NCI-H2196 treated with DMSO at 0.1 percent for 48 hours (cell line): ENCODE data around the gene SLX4.

Experiments used
- DNase-seq: peaks from one replicate; lab custom pipeline; 2025; ENCODE audit not compliant: unreplicated experiment; lab: John Stamatoyannopoulos, UW

The SLX4 gene

GRCh38 chr16:3561626-3562025 lies 49.8 kb downstream of the SLX4 start:
- no peak for DNase-seq

GRCh38 chr16:3554351-3554928 lies 57.0 kb downstream of the SLX4 start:
- no peak for DNase-seq

DNA sequence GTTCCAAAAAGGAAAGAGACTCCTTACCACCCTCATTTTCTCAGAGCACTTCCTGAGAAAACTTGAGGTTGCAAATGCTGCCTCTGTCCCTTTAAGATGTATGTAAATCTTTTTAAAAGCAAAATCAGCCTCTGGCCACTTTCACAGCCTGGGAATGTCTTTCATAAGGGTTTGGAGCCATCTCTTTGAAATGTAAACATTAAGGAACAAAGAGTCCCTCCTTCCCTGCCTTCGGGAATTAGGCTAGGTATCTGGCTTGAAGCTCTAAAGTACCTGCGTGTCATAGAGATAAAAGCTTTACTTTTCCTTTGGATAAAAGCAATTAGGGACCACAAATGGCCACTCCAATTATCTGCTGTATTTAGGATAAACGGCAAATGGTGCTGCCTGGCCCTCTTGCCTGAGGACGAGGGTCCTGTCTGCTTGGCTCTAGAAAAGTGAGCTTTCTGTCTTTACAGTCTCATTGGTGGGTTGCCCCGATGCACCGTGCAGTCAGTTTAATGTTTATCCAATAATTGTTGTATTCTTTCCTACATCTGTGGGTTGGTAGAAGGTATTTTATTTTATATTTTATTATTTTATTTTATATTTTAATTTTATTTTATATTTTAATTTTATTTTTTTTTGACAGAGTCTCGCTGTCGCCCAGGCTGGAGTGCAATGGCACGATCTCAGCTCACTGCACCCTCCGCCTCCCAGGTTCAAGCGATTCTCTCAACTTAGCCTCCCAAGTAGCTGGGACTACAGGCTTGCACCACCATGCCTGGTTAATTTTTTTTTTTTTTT lies 58.1 kb downstream of the SLX4 start:
- no peak for DNase-seq

GRCh38 chr16:3550851-3551847 lies 60.3 kb downstream of the SLX4 start:
- no peak for DNase-seq

GRCh38 chr16:3549906-3550305 lies 61.5 kb downstream of the SLX4 start:
- DNase-seq: no peak

DNA sequence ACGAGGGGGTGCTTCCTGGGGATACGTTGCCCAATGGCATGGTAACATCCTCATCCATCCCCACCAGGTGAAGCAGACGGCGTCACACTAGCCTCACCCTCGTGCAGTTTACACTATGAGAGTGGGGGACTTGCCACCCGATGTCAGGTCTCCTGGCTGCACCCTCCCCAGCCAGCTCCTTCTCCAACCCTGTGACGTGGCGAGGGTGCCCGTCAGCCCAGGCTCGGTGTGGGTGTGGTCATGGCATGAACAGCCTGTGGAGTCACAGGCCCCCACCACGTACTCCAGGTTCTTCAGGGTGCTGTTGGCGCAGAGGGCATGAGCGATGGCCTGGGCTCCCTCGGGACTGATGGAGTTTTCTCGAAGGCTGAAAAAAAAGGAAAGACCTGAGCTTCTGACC lies 62.5 kb downstream of the SLX4 start:
- DNase-seq: no peak

- DNase-seq: no peak
These were observed 63.0 kb downstream of the SLX4 start for GRCh38 chr16:3548445-3548844.

DNA sequence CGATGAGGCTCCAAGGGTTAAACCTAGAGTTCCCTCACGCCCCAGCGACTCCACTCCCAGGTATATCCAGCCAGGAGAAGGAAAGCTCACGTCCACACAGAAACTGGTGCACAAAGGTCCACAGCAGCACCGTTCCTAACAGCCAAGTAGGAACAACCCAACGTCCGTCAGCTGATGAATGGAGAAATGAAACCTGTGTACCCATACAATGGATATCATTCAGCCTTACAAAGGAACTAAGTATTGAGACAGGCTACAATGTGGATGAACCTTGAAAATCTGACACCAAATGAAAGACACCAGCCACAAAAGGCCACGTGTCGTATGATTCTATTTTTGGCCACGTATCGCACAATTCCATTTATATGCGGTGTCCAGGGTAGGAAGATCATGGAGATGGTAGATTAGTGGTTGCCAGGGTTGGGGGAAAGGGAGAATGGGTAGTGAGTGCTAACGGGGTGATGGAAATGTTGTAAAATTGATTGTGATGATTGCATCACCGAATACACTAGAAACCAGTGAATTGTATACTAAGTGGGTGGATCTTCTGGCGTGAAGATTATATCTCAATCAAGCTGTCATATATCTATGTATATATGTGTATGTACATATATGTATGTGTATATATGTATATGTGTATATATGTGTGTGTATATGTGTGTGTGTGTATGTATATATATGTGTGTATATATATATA lies 64.3 kb downstream of the SLX4 start:
- DNase-seq: no peak

DNA sequence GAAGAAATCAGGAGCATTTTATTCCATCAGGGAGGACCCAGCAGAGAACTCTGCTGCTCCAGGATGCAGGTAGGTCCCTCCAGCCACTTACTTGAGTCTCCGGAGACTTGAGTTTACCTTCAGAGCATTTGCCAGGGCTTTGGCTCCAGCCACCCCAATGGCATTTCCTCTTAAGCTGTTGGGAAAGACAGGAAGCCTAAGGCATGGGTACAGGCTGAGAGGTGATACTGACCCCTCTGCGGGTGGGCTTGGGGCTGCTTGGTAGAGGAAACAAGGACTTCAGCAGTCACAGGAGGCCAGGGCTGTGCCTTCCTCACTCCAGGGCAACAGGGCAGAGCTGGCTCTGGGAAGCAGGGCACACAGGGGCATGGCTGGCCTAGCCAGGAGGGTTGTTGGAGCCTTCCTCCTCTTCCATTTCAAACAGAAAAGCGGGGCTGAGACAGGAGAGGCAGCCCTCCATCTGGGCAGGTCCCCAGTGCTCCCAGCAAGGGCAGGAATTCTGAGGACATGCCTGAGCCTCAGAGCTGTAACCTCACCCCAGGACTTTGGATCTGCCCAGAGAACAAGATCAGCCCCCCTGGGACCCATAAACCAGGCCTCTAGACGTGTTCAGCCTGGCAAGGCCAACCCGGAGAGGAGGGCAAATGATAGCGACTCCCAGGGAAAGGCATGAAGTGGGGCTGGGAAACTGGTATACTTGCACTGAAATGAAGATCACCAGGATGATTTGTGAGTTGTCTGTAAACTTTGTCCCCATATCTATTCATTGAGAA lies 68.6 kb downstream of the SLX4 start:
- no peak for DNase-seq

DNA sequence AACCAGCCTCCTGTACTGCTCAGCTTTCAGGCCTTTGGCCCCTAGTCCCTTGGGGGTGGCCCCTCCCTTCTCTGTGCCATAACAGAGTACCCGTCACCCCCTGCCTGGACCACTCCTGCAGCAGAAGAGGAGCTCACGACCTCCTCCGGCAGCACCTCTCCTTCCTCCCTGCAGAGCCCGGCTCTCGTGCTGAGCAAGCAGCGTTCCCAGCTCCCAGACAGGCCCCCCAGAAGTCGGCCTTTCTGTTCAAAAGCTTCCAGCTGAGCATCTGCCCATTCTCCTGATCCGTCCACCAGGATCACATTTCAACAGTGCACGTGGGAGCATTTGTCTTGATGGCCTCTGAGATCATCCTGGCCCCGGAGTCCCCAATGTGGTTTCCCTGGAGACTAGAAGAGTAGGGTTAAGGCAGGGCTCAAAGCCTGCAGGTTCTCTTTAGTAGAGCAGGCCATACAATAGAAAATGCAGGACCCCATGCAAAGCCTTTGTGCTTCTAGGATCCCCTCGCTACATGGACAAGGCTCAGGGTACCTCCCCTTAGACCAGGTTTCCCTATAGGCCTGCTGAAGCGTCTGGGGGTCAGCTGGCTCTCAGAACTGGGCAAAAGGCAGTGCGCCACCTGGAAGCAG lies 69.8 kb downstream of the SLX4 start:
- DNase-seq: no peak

GRCh38 chr16:3538222-3538621 lies 73.2 kb downstream of the SLX4 start:
- DNase-seq: no peak

DNA sequence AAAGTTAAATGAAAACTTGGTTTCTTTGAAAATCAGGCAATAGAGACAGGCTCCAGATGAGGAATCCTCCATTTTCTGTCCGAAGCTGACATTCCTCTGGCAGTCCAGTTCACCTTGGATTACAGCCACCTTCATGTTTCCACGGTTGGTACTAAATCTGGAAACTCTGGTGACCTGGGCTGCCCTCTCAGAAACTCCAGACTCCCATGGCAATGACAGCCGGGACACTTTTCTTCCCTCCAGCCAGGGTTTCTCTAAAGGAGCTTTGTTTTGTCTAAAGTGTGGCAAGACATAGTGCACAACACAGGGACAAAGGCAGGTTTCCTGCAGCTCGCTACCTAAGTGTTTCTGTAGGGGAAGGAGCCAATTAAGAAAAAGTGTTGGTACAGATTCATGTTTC lies 74.6 kb downstream of the SLX4 start:
- DNase-seq: no peak

GRCh38 chr16:3536271-3536731 lies 75.1 kb downstream of the SLX4 start:
- no peak for DNase-seq

GRCh38 chr16:3534126-3534525 lies 77.3 kb downstream of the SLX4 start:
- DNase-seq: no peak

- no peak for DNase-seq
These were observed 78.7 kb downstream of the SLX4 start for GRCh38 chr16:3532741-3533140.
